AG10803 (cell line): ENCODE measurements around the gene ADAMTS2.
"Not testable (repeated sequence)": the region's sequence is repeated elsewhere in the genome, so short reads cannot be mapped to it uniquely, and the experiment has no call there.

Experiments
- DNase-seq: peaks from one replicate; pipeline ENCODE4 v3.0.0; 2010; ENCODE audit warnings: low read depth
- H3K4me3 ChIP-seq: 2 replicates; pipeline ENCODE4 v1.5.1; 2011; ENCODE audit warnings: mild to moderate bottlenecking, low read length, control low read depth
- CTCF ChIP-seq: conservative IDR thresholded peaks from 2 replicates; pipeline ENCODE4 v1.5.1; 2011; ENCODE audit warnings: mild to moderate bottlenecking, low read length, control low read depth, inconsistent platforms

The ADAMTS2 gene

GRCh38 chr5:179219661-179220620 lies 125.3 kb downstream of the ADAMTS2 start:
- no peak for TF ChIP-seq CTCF
- no peak overlapping the region for H3K4me3 ChIP-seq
- DNase-seq: no peak

- DNase-seq: no peak
- TF ChIP-seq CTCF: no peak
- no peak overlapping the region for H3K4me3 ChIP-seq
Observed at GRCh38 chr5:179218943-179219330, 126.3 kb downstream of the ADAMTS2 start.

GRCh38 chr5:179217956-179218942 lies 127.0 kb downstream of the ADAMTS2 start:
- no peak for TF ChIP-seq CTCF
- no peak for DNase-seq
- H3K4me3 ChIP-seq: no peak overlapping the region

GRCh38 chr5:179217356-179217755 lies 127.9 kb downstream of the ADAMTS2 start:
- no peak for TF ChIP-seq CTCF
- no peak overlapping the region for H3K4me3 ChIP-seq
- DNase-seq: no peak

GRCh38 chr5:179216381-179216780 lies 128.9 kb downstream of the ADAMTS2 start:
- not testable (repeated sequence) for H3K4me3 ChIP-seq, DNase-seq

GRCh38 chr5:179215576-179215975 lies 129.7 kb downstream of the ADAMTS2 start:
- no peak for DNase-seq
- H3K4me3 ChIP-seq: no peak overlapping the region
- no peak for TF ChIP-seq CTCF

- DNase-seq: no peak
- H3K4me3 ChIP-seq: no peak overlapping the region
- TF ChIP-seq CTCF: no peak
Observed at GRCh38 chr5:179214678-179215077, 130.6 kb downstream of the ADAMTS2 start.
